ENCODE data around the gene UBAP1L. TPM values are rescaled to one million over a fixed set of nuclear protein-coding genes. Genes with fewer than 3 reads are reported as not detected.

The UBAP1L gene
- 0.56 to 1.3 TPM (median 0.85 TPM) in 5 replicates for total RNA-seq (2022; extraction: Qiagen RNA extraction)

DNA sequence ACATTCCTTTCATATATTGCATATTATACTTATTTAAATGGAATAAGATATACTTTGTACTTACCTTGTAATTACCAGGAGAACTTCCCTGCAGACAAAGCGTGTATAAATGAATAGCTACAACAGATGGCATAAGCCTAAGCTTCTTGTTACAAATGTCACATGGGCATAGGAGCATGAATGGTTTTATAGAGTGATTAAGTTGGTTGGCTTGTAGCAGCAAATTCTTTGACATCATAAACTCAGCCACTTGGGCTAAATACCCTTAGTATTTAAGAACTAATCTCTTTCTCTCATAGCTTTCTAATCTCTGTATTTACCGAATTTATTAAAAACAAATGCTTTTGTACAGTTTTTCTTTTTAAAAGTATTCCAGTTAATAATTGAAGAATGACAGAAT is at the start of gene UBAP1L:
Gene UBAP1L (minus strand): TSS at position 115 of the 400 bp plus-strand sequence. CDS start 8,985 bp downstream, outside the sequence.

DNA sequence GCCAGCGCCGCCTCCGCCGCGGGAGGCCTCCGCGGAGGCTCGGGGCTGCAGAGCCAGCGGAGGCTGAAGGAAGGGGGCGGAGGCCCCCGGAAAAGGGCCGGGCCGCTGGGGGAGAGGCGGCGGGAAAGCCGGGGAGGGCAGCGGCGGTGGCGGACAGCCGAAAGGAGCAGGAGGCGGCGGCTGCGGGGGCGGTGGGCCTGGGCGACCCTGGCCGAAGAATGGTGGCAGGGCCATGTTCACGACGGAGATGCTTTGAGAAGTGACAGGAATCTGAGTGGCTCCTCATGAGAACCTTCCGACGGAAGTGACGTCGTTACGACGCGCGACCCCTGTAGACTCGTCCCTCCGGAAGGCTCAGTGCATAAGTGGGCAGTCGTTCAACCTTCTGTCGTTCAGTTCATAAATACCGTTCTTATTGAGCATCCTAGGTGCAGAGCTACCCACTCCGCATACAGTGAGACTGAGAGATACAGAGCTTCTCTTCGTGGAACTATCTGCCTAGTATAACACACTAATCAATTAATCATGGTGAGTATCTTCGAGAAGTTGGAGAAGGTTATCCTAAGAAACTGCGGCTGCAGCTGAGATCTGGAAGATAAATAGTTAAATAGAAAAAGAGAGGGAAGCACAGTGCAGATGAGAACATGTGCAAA is 18.7 kb upstream of the UBAP1L start, which contains the start of gene PDCD7:
Gene PDCD7 (minus strand): TSS at position 261 of the 653 bp plus-strand sequence. CDS start 27 bp downstream, at position 234.

DNA sequence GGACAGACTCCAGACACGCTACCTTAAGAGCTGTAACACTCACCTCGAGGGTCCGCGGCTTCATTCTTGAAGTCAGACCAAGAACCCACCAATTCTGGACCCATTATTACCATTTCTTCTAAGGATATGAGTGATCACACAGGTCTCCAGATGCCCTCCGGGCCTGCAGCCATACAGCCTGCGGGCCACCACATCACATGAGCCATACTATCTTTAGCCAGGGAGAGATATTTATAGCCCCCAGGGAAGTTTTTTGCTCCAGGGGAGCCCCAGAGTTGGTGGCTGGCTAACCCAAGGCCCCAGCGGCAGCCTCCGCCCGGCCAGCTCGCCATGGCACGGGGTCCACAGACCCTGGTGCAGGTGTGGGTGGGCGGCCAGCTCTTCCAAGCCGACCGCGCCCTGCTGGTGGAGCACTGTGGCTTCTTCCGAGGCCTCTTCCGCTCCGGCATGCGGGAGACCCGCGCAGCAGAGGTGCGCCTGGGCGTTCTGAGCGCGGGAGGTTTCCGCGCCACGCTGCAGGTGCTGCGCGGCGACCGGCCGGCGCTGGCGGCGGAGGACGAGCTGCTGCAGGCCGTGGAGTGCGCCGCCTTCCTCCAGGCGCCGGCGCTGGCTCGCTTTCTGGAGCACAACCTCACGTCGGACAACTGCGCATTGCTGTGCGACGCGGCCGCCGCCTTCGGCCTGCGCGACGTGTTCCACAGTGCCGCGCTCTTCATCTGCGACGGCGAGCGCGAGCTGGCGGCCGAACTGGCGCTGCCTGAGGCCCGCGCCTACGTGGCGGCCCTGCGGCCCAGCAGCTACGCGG is 38.3 kb downstream of the UBAP1L start, which contains the start of gene KBTBD13:
Gene KBTBD13 (plus strand): TSS at position 261 of the 805 bp plus-strand sequence. CDS start 70 bp downstream, at position 331.

DNA sequence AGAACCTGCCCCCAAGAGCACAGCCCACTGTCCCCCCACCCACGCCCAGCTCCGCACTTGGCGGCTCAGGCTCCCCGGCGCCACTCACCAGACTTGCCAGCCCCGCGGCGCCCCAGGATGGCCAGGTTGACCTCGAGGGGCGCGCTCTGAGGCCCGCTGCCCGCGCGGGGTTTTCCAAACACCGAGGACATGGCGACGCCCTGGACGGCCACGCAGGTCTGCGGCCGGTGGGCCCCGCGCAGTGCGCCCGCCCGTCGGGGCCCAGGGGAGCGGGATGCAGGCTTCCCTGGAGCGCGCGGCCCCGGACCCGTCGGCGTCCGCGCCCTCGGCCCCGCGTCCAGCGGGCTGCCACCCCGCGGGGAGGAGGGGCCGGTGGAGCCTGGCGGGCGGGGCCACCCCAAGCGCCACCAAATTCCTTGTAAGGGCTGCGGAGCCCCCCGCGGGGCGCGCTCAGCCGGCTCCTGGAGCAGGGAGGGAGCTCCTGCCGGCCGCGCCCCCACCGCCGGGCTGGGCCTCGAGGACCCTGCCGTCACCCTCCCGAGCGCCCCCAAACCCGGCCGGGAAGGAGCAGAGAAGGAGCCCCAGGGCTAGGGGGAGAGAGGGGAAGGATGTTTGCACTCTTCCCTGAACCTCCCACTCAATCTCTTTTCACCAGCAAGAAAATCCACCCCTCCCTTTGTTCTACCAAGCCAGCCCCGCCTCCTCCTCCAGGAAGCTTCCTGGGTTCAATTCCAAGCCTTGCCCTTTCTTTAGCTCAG is 47.2 kb downstream of the UBAP1L start, which contains the start of gene RASL12:
Gene RASL12 (minus strand): TSS at position 347 of the 758 bp plus-strand sequence. CDS start 156 bp downstream, at position 191.

DNA sequence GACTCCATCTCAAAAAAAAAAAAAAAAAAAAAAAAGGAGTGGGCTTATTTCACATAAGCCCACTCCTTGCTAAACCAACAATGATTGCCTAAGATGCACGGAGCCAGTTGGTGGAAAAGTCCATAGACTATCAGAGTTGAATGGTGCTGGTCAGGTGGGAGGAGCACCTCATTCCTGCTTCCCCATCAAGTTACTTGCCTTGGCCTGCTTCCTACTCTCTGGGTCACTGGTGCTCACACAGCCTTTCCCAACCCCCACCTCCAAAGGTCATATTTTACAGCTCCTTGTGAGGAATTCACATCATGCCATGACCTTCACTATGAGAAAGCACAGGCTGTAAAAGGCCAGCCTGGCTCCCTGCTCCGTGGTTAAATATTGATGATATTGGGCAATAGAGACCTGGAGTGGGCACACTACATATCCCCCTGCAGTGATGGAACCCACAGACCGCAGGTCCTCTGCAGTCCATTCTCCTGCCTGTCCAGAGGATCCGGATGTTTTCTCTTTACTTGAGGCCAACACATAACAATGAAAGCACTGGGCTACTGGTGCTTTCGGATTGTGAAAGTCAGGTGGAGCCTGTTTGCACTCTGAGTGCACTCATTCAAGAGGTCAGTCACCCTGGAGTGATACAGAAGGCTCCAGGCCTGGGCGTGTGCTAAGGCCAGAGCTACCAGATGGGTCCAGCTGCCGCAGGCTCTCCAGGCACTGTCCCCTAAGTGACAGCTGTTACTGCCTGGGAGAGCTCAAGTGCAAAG is 70.1 kb downstream of the UBAP1L start, which contains the start of gene SLC51B:
Gene SLC51B (plus strand): TSS at position 664 of the 758 bp plus-strand sequence. CDS start 4,618 bp downstream, outside the sequence.

Other genes starting within 250 kb of the UBAP1L start
- 1.5 to 2.0 TPM (median 1.8 TPM) in 5 replicates for gene ANKDD1A, start 203.3 kb downstream of the UBAP1L start, total RNA-seq (2022; extraction: Qiagen RNA extraction)
- 120 to 130 TPM (median 128 TPM) in 5 replicates for gene SPG21, start 125.3 kb downstream of the UBAP1L start, total RNA-seq (2022; extraction: Qiagen RNA extraction)
- gene MTFMT, start 85.6 kb downstream of the UBAP1L start, total RNA-seq (2022; extraction: Qiagen RNA extraction): 25.7 to 27.3 TPM (median 26.9 TPM) in 5 replicates
- 14.4 to 20.3 TPM (median 15.9 TPM) in 5 replicates for gene SLC51B, start 69.8 kb downstream of the UBAP1L start, total RNA-seq (2022; extraction: Qiagen RNA extraction)
- 0.07 to 0.16 TPM (median 0.15 TPM) in 5 replicates for gene RASL12, start 47.2 kb downstream of the UBAP1L start, total RNA-seq (2022; extraction: Qiagen RNA extraction)
- not detected in 5 replicates for gene KBTBD13, start 38.5 kb downstream of the UBAP1L start, total RNA-seq (2022; extraction: Qiagen RNA extraction)
- gene PDCD7, start 18.6 kb upstream of the UBAP1L start, total RNA-seq (2022; extraction: Qiagen RNA extraction): 27.0 to 30.1 TPM (median 28.2 TPM) in 5 replicates
- 33.8 to 58.3 TPM (median 49.0 TPM) in 5 replicates for gene CLPX, start 70.1 kb upstream of the UBAP1L start, total RNA-seq (2022; extraction: Qiagen RNA extraction)
- gene CILP, start 96.3 kb upstream of the UBAP1L start, total RNA-seq (2022; extraction: Qiagen RNA extraction): 0.21 to 0.44 TPM (median 0.41 TPM) in 5 replicates
- 10.4 to 11.6 TPM (median 11.3 TPM) in 5 replicates for gene PARP16, start 171.7 kb upstream of the UBAP1L start, total RNA-seq (2022; extraction: Qiagen RNA extraction)
- not detected in 5 replicates for gene RNU5A-1, start 180.9 kb upstream of the UBAP1L start, total RNA-seq (2022; extraction: Qiagen RNA extraction)
- not detected in 5 replicates for gene RNU5B-1, start 189.5 kb upstream of the UBAP1L start, total RNA-seq (2022; extraction: Qiagen RNA extraction)

All from A549 treated with Hydrocortisone at 1 μM for 4 hours (cell line).